Smooth muscle cell (in vitro differentiated cells): ENCODE data around the gene NRSN2. TPM values are rescaled to one million over a fixed set of nuclear protein-coding genes. Genes with fewer than 3 reads are reported as not detected.

Experiments
- DNase-seq: peaks from one replicate; lab custom pipeline; 2025; ENCODE audit not compliant: unreplicated experiment; lab: John Stamatoyannopoulos, UW
- H2AFZ ChIP-seq: fragments of 200-600 bp; sonication (generic); 2 replicates; pipeline ENCODE4 v1.6.0; 2016; ENCODE audit warnings: antibody characterized with exemption, low read depth, mild to moderate bottlenecking
- H3F3A ChIP-seq: fragments of 200-600 bp; sonication (generic); 2 replicates; pipeline ENCODE4 v1.6.0; 2017; ENCODE audit warnings: antibody characterized with exemption, low read depth
- H3K27ac ChIP-seq: fragments of 200-600 bp; sonication (generic); 2 replicates; pipeline ENCODE4 v1.5.1; 2016; ENCODE audit warnings: low read depth, mild to moderate bottlenecking
- H3K27me3 ChIP-seq: fragments of 200-600 bp; sonication (generic); 2 replicates; pipeline ENCODE4 v1.6.1; 2016; ENCODE audit warnings: low read depth, mild to moderate bottlenecking
- H3K36me3 ChIP-seq: fragments of 200-600 bp; sonication (generic); 2 replicates; pipeline ENCODE4 v1.5.1; 2016; ENCODE audit warnings: low read depth
- H3K4me1 ChIP-seq: fragments of 200-600 bp; sonication (generic); 2 replicates; pipeline ENCODE4 v1.5.1; 2016; ENCODE audit warnings: low read depth
- H3K4me2 ChIP-seq: fragments of 200-600 bp; sonication (generic); 2 replicates; pipeline ENCODE4 v1.6.0; 2016; ENCODE audit warnings: mild to moderate bottlenecking
- H3K4me3 ChIP-seq: fragments of 200-600 bp; sonication (generic); 2 replicates; pipeline ENCODE4 v1.5.1; 2016; ENCODE audit warnings: mild to moderate bottlenecking
- H3K79me2 ChIP-seq: fragments of 200-600 bp; sonication (generic); 2 replicates; pipeline ENCODE4 v1.6.0; 2016; ENCODE audit warnings: low read depth, mild to moderate bottlenecking
- H3K9ac ChIP-seq: fragments of 200-600 bp; sonication (generic); 2 replicates; pipeline ENCODE4 v1.6.0; 2016; ENCODE audit warnings: low read depth
- H3K9me3 ChIP-seq: fragments of 200-600 bp; sonication (generic); replicated peaks from 2 replicates; pipeline ENCODE4 v1.5.1; 2016; ENCODE audit warnings: low read depth
- H4K20me1 ChIP-seq: fragments of 200-600 bp; sonication (generic); 2 replicates; pipeline ENCODE4 v1.6.0; 2016; ENCODE audit warnings: low read depth
- CTCF ChIP-seq: fragments of 200-600 bp; sonication (generic); IDR thresholded peaks from 2 replicates; pipeline ENCODE4 v1.5.1; 2017; ENCODE audit warnings: borderline replicate concordance, mild to moderate bottlenecking, antibody characterized with exemption; ENCODE audit not compliant: insufficient read depth, poor library complexity, severe bottlenecking
- WGBS: methylation state at CpG from one replicate; pipeline ENCODE4 v1.1.7; 2016; ENCODE audit warnings: low lambda C conversion rate; 5-methylcytosine and 5-hydroxymethylcytosine counted together
- polyA plus RNA-seq: library from polyadenylated mRNA; unstranded; fragments of >200 nt; fragmentation: Nextera tagmentation; extraction: Ambion mirVana; gene quantifications from 2 replicates; pipeline ENCODE4 v1.2.1, GENCODE V29; 2016
- total RNA-seq: library from RNA; depleted of rRNA; stranded (reverse); fragments of >200 nt; gene quantifications from 2 replicates; pipeline ENCODE4 v1.2.3, GENCODE V29; 2014

NRSN2 gene
- total and polyA plus RNA-seq, 2 experiments from 2014 or later, result 50.1 to 107 TPM

GRCh38 chr20:400454-401275 is 53.8 kb downstream of the NRSN2 start:
- no peak overlapping the region for H2AFZ ChIP-seq
- no peaks in the 10 kb centered on the region for H3K36me3 ChIP-seq
- TF ChIP-seq CTCF, result no peak
- no peak overlapping the region for H3K4me3 ChIP-seq
- H3F3A ChIP-seq, result no peaks in the 10 kb centered on the region
- no peak for DNase-seq
- 88% methylated on average over 5 of the region's 5 CpGs for WGBS
- no peak overlapping the region for H3K27ac ChIP-seq
- no peaks in the 10 kb centered on the region for H4K20me1 ChIP-seq
- no peaks in the 10 kb centered on the region for H3K9me3 ChIP-seq
- no peak overlapping the region for H3K9ac ChIP-seq
- H3K4me2 ChIP-seq, result no peak overlapping the region
- no peaks in the 10 kb centered on the region for H3K79me2 ChIP-seq
- H3K4me1 ChIP-seq, result no peaks in the 10 kb centered on the region
- H3K27me3 ChIP-seq, result no peaks in the 10 kb centered on the region

DNA sequence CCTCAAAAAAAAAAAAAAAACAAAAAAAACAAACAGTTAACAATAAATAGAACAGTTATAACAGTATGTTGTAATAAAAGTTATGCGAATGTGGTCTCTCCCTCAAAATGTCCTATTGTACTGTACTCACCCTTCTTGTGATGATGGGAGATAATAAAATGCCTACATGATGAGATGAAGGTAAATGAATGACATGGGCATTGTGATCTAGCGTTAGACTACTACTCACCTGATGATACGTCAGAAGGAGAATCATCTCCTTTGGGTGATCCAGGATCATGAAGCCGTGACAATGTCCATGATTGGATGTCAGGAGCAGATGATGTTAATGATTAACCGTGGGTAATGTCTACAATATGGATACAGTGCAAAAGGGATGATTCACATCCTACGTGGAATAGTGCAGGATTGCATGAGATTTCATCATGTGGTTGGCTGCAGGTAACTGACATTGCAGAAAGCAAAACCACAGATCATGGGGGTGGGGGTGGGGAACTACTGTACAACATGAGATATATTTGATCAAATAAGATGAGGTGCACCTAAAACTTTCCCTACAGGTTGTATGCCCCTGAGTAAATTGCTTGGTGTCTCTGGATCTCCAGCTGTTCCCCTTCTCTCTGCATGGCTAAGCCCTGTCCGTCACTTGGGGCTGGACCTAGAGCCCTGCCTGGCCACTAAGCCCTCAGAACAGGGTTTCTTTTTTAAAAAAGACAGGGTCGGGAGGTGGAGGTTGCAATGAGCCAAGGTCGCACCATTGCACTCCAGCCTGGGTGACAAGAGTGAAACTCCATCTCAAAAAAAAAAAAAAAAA is 55.0 kb downstream of the NRSN2 start:
- Histone ChIP-seq H3K27ac (no peak overlapping the region), H2AFZ (no peak overlapping the region), H3K9me3 (no peaks in the 10 kb centered on the region), H3K36me3 (no peaks in the 10 kb centered on the region), H3K4me2 (no peak overlapping the region), H3F3A (no peaks in the 10 kb centered on the region), H3K79me2 (no peaks in the 10 kb centered on the region), H3K4me3 (no peak overlapping the region), H4K20me1 (no peaks in the 10 kb centered on the region), H3K27me3 (no peaks in the 10 kb centered on the region), H3K4me1 (no peaks in the 10 kb centered on the region), H3K9ac (no peak overlapping the region)
- 78% methylated on average over 9 of the region's 9 CpGs for WGBS
- no peak for DNase-seq
- no peak for TF ChIP-seq CTCF

DNA sequence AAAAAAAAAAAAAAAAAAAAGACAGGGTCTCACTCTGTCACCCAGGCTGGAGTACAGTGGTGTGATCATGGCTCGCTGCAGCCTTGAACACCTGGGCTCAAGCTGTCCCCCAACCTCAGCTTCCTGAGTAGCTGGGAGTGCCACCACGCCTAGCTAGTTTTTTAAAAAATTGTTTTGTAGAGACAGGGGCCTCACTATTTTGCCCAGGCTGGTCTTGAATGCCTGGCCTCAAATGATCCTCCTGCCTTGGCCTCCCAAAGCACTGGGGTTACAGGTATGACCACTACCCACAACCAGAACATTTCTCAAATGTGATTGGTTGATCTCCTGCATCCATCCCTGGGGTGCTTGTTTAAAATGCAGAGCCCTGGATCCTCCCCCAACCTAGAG is 55.6 kb downstream of the NRSN2 start:
- H2AFZ ChIP-seq, result no peak overlapping the region
- H3K79me2 ChIP-seq, result no peaks in the 10 kb centered on the region
- no peaks in the 10 kb centered on the region for H3K4me1 ChIP-seq
- 95% methylated on average over 2 of the region's 2 CpGs for WGBS
- H4K20me1 ChIP-seq, result no peaks in the 10 kb centered on the region
- no peaks in the 10 kb centered on the region for H3K9me3 ChIP-seq
- no peak for TF ChIP-seq CTCF
- H3K27ac ChIP-seq, result no peak overlapping the region
- no peak overlapping the region for H3K4me3 ChIP-seq
- no peak overlapping the region for H3K9ac ChIP-seq
- no peak overlapping the region for H3K4me2 ChIP-seq
- no peaks in the 10 kb centered on the region for H3K36me3 ChIP-seq
- H3F3A ChIP-seq, result no peaks in the 10 kb centered on the region
- DNase-seq, result no peak
- no peaks in the 10 kb centered on the region for H3K27me3 ChIP-seq
